Erythroblast (primary cell): ENCODE measurements around the gene C10orf90.

Experiments
- GATA1 ChIP-seq: IDR thresholded peaks from 2 replicates; pipeline ENCODE4 v1.6.1; 2011; ENCODE audit warnings: low read depth, mild to moderate bottlenecking, control low read depth, low read length, moderate library complexity
- POLR2A ChIP-seq: IDR thresholded peaks from 2 replicates; pipeline ENCODE4 v1.6.1; 2011; ENCODE audit warnings: mild to moderate bottlenecking, low read length

DNA sequence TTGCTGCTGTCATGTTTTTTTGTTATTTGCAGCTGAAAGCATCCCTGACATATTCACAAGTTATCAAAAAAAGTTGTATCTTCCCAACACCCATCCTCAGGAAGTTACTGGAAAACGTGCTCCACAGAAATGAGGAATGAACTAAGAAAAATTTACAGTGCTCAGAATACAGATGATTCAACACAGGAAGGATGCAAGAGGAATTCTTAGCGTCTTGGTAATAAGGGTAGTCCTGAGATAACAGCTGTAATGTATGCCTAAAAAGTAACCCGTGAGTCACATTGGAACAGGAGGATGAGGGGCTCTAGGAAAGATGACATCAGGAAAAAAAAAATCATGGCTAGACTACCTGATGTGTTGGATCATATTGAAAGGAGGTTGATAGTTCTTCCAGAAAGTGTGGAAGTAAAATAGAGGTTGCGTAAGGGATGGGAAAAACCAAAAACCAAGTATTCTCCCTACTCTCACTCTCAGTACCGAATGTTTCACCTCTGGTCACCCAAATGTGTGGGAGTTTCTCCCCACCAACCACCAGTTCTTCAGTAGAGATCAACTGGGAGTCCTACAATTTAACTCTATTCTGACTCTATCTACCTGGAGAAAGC, 286.1 kb downstream of the C10orf90 start:
- TF ChIP-seq POLR2A, result no peak
- no peak for TF ChIP-seq GATA1
